ENCODE measurements around the gene E2F3. TPM values are rescaled to one million over a fixed set of nuclear protein-coding genes. Genes with fewer than 3 reads are reported as not detected.

E2F3 gene
- 4.2 and 5.0 TPM in 2 replicates for total RNA-seq

DNA sequence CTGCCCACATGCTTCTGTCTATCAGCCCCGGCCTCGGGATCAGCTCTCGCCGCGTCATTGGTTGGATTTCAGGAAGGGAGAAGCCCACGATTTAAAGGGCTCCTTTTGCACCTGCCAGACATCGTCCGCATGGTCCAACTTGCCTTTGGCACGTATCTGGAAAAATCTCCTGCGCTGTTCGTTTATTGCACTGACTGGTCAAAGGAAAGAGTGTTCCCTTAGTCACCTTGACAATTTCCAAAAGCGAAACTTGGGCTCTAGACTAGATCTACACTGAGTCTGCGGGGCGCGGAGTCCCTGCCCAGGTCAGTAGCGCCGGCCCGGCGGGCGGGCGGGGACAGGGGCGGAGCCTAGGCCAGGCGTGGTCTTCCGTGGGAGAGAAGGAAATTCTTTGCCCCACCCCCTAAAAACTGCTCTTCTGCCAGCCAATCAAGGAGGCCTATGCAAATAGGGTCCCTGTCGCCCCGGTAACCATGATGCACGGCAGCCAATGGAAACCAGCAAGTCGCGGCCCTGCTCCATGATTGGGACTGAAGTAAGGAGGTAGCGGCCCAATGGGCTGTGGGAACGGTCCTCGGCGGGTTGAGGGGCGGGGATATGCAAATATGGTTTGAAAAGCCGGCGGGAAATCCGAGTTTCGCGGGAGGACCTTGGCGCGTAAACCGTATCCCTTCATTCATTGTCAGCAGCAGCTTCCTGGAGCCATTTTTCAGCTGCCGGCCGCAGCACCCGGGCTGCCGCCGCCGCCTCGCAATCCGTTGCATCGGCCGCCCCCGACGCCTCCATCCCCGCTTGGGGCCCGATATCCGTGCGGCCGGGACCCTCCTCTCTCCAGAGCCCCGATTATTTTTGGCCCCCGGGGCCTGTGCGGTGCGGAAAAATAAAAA, at the start of gene E2F3:
E2F3 (plus strand) TSS at position 675 of the 887 bp plus-strand sequence. CDS start 354 bp downstream, outside the sequence.

GRCh38 chr6:20534295-20535262, 132.9 kb downstream of the E2F3 start, which contains the start of gene CDKAL1:
Gene CDKAL1 (plus strand): TSS chr6:20534457. CDS start chr6:20546351, 11,894 bp downstream.

Other genes with a start within 250 kb of the E2F3 start
- 39.8 and 40.6 TPM in 2 replicates for gene MBOAT1, start 189.4 kb upstream of the E2F3 start, total RNA-seq
- 17.6 and 22.2 TPM in 2 replicates for gene CDKAL1, start 132.6 kb downstream of the E2F3 start, total RNA-seq